ENCODE measurements around the gene HOXC10. TPM values are rescaled to one million over a fixed set of nuclear protein-coding genes. Genes with fewer than 3 reads are reported as not detected.

HOXC10 gene
- total RNA-seq, 3 donors from 2014 or later (not counting 1 experiment from before 2014, with no cell fraction given): not detected

DNA sequence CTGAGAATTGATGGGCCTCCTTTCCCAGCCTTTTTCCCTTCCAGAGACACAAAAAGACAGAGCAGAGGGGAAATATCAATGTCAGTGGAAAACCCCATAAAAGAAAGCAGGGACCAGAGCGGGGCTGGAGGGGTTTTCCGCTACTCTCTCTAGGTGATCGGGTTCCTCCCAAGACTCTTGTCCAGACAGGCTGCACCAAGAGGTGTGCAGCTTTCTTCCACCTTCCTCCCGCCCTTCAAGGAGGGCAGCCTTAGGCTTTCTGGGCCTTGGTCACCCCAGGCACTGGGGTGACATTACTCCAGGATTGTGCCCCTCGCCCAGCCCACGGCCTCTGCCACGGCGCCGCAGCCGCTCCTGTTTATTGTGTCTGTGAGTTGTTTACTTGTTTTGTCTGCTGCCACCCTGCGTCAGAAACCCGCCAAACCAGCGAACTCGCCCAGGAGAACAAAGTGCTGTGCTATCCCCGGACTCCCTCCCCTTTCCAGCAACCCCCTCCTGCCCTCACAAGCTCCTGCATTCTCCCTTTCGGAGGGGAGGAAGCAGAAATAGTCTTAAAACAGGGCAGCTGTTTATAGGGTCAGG is 36.6 kb downstream of the HOXC10 start:
- Mint-ChIP-seq H3K9me3 (no peaks in the 10 kb centered on the region), H3K4me3 (no peak overlapping the region), H3K27me3 (ENCODE audit: low read depth in 2 of 2) (peaks cover 53 to 55% of the 10 kb centered on the region in 2 donors), H3K27ac (no peak overlapping the region), H3K4me1 (peaks cover 14 to 23% of the 10 kb centered on the region in 2 donors), H3K36me3 (no peaks in the 10 kb centered on the region)
- no peak overlapping the region for H3K27ac ChIP-seq (ENCODE audit: low read length)
- H3K9me3 ChIP-seq (ENCODE audit: control insufficient read depth, insufficient read depth, low read length): no peaks in the 10 kb centered on the region
- H3K4me3 ChIP-seq (ENCODE audit: low read length): no peak overlapping the region
- ATAC-seq (no peak), DNase-seq (no peak)
- H3K27me3 ChIP-seq (ENCODE audit: control insufficient read depth, insufficient read depth, low read length): peaks cover 48% of the 10 kb centered on the region
- H3K36me3 ChIP-seq (ENCODE audit: control insufficient read depth, insufficient read depth, low read length): no peaks in the 10 kb centered on the region
- TF ChIP-seq, protein P1, sequence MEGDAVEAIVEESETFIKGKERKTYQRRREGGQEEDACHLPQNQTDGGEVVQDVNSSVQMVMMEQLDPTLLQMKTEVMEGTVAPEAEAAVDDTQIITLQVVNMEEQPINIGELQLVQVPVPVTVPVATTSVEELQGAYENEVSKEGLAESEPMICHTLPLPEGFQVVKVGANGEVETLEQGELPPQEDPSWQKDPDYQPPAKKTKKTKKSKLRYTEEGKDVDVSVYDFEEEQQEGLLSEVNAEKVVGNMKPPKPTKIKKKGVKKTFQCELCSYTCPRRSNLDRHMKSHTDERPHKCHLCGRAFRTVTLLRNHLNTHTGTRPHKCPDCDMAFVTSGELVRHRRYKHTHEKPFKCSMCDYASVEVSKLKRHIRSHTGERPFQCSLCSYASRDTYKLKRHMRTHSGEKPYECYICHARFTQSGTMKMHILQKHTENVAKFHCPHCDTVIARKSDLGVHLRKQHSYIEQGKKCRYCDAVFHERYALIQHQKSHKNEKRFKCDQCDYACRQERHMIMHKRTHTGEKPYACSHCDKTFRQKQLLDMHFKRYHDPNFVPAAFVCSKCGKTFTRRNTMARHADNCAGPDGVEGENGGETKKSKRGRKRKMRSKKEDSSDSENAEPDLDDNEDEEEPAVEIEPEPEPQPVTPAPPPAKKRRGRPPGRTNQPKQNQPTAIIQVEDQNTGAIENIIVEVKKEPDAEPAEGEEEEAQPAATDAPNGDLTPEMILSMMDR (IDR thresholded peaks at IDR 0.05): no peak
- H3K4me1 ChIP-seq (ENCODE audit: control insufficient read depth, insufficient read depth, low read length): peaks cover 26% of the 10 kb centered on the region
- intact Hi-C loops (cut with micrococcal nuclease): no loop called here
- 51% methylated on average over 12 of the region's 16 CpGs for WGBS (ENCODE audit: insufficient coverage)

- Histone ChIP-seq H3K4me3 (ENCODE audit: low read length) (no peak overlapping the region), H3K9me3 (ENCODE audit: control insufficient read depth, insufficient read depth, low read length) (no peaks in the 10 kb centered on the region), H3K4me1 (ENCODE audit: control insufficient read depth, insufficient read depth, low read length) (peaks cover 13% of the 10 kb centered on the region), H3K27ac (ENCODE audit: low read length) (no peak overlapping the region), H3K27me3 (ENCODE audit: control insufficient read depth, insufficient read depth, low read length) (peaks cover 56% of the 10 kb centered on the region), H3K36me3 (ENCODE audit: control insufficient read depth, insufficient read depth, low read length) (no peaks in the 10 kb centered on the region)
- intact Hi-C loops (cut with micrococcal nuclease): no loop called here
- TF ChIP-seq, protein P1 (IDR thresholded peaks at IDR 0.05): no peak
- no peak overlapping the region for H3K4me3 Mint-ChIP-seq
- DNase-seq (no peak), ATAC-seq (no peak)
- H3K27ac Mint-ChIP-seq: no peak overlapping the region
- H3K4me1 Mint-ChIP-seq: peaks cover 5 to 13% of the 10 kb centered on the region in 2 donors
- no peaks in the 10 kb centered on the region for H3K36me3 Mint-ChIP-seq
- no peaks in the 10 kb centered on the region for H3K9me3 Mint-ChIP-seq
- peaks cover 62 to 70% of the 10 kb centered on the region in 2 donors for H3K27me3 Mint-ChIP-seq (ENCODE audit: low read depth in 2 of 2)
- 49% methylated on average over 7 of the region's 8 CpGs for WGBS (ENCODE audit: insufficient coverage)
Measured at GRCh38 chr12:54022960-54023884, 38.3 kb downstream of the HOXC10 start.

DNA sequence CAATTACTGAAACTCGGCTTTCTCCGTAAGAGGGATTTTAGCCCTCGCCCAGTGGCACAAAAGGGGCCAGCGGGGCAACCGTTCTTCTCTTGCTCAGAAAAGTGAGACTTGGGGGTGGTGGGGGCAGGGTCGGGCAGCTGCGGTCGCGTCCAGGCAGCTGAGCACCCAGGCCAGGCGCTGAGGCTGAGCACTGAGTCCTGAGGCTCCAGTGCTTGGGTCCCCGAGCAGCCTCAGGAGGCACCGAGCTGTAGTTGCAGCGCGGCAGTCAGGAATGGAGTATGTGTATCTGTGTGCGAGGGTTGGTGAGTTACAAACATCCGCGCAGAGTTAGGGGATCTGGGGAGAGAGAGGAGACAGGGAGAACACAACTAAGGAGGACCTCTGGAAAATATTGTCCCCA is 39.2 kb downstream of the HOXC10 start:
- H3K27me3 ChIP-seq (ENCODE audit: control insufficient read depth, insufficient read depth, low read length): peaks cover 58% of the 10 kb centered on the region
- H3K4me1 ChIP-seq (ENCODE audit: control insufficient read depth, insufficient read depth, low read length): peaks cover 7% of the 10 kb centered on the region
- H3K4me3 Mint-ChIP-seq: no peak overlapping the region
- WGBS (ENCODE audit: insufficient coverage): 49% methylated on average over 15 of the region's 17 CpGs
- intact Hi-C loops (cut with micrococcal nuclease): no loop called here
- DNase-seq (no peak), ATAC-seq (no peak)
- no peaks in the 10 kb centered on the region for H3K36me3 ChIP-seq (ENCODE audit: control insufficient read depth, insufficient read depth, low read length)
- no peak overlapping the region for H3K4me3 ChIP-seq (ENCODE audit: low read length)
- H3K9me3 Mint-ChIP-seq: no peaks in the 10 kb centered on the region
- no peaks in the 10 kb centered on the region for H3K9me3 ChIP-seq (ENCODE audit: control insufficient read depth, insufficient read depth, low read length)
- H3K36me3 Mint-ChIP-seq: no peaks in the 10 kb centered on the region
- TF ChIP-seq, protein P1 (IDR thresholded peaks at IDR 0.05): no peak
- H3K4me1 Mint-ChIP-seq: peaks cover 5 to 9% of the 10 kb centered on the region in 2 donors
- no peak overlapping the region for H3K27ac Mint-ChIP-seq
- no peak overlapping the region for H3K27ac ChIP-seq (ENCODE audit: low read length)
- peaks cover 67 to 76% of the 10 kb centered on the region in 2 donors for H3K27me3 Mint-ChIP-seq (ENCODE audit: low read depth in 2 of 2)

Measured in natural killer cell (primary cell).